GM12878 (cell line): ENCODE data around the gene NOL4L. TPM values are rescaled to one million over a fixed set of nuclear protein-coding genes. Genes with fewer than 3 reads are reported as not detected.

ENCODE experiments used
- ATAC-seq: fragments of 200-7000 bp; cut with Tn5 transposase; 3 replicates; pipeline ENCODE4 v1.9.1; 2020; ENCODE audit warnings: mild to moderate bottlenecking, moderate library complexity
- BruUV-seq: library from RNA; stranded (reverse); fragments of 400-500 nt; replicated peaks from 2 replicates; lab custom pipeline; 2021; lab: Mats Ljungman, UMichigan
- CTCF ChIA-PET: fragments of 300-600 bp; sonication (Branson Sonifier 250); formaldehyde crosslinking; extraction: SDS; loops from one replicate; lab custom pipeline; 2021; ENCODE audit warnings: inconsistent platforms; lab: Yijun Ruan, JAX
- POLR2A ChIA-PET: fragments of 350-600 bp; formaldehyde crosslinking; extraction: SDS; loops from one replicate; lab custom pipeline; 2021; ENCODE audit warnings: inconsistent platforms; lab: Charles Lee
- RAD21 ChIA-PET: fragments of 300-600 bp; sonication (Branson Sonifier 250); formaldehyde crosslinking; loops from one replicate; lab custom pipeline; 2023; ENCODE audit warnings: antibody characterized with exemption; ENCODE audit not compliant: unreplicated experiment; lab: Charles Lee
- SMC1A ChIA-PET: fragments of 300-600 bp; sonication (Branson Sonifier 250); formaldehyde crosslinking; loops from one replicate; lab custom pipeline; 2023; ENCODE audit not compliant: unreplicated experiment, uncharacterized antibody; lab: Charles Lee
- DNase-seq: peaks from one replicate; pipeline ENCODE4 v3.0.0-alpha.2; 2011; ENCODE audit warnings: low read depth, low spot score
- FAIRE-seq: peaks from 3 replicates; lab custom pipeline; 2011; peaks lifted over from hg19 to GRCh38; lab: Jason Lieb, UNC
- H2AFZ ChIP-seq: 2 replicates; pipeline ENCODE4 v1.6.0; 2011; ENCODE audit warnings: low read depth, low read length, control low read depth; ENCODE audit not compliant: control insufficient read depth
- H3K27ac ChIP-seq: 2 replicates; pipeline ENCODE4 v1.5.1; 2011; ENCODE audit warnings: control low read depth; ENCODE audit not compliant: control insufficient read depth, insufficient read depth
- H3K27me3 ChIP-seq, 2 experiments: replicated peaks in 1 of 2; 2 replicates each; pipeline versions ENCODE4 v1.6.0 to v1.6.1; 2011; ENCODE audit warnings: low read length in 1 of 2; ENCODE audit not compliant: control insufficient read depth in 2 of 2, insufficient read depth in 2 of 2
- H3K36me3 ChIP-seq, 2 experiments: 2 replicates each; pipeline ENCODE4 v1.5.1; 2011; ENCODE audit warnings: low read length in 1 of 2; ENCODE audit not compliant: control insufficient read depth in 2 of 2, insufficient read depth in 2 of 2
- H3K4me1 ChIP-seq: 2 replicates; pipeline ENCODE4 v1.6.1; 2011; ENCODE audit warnings: mild to moderate bottlenecking, low read length, moderate library complexity, mixed read lengths; ENCODE audit not compliant: control insufficient read depth, insufficient read depth
- H3K4me2 ChIP-seq: 2 replicates; pipeline ENCODE4 v1.6.0; 2011; ENCODE audit warnings: control low read depth; ENCODE audit not compliant: control insufficient read depth, insufficient read depth
- H3K4me3 ChIP-seq: fragments of 200-600 bp; sonication (generic); 2 replicates; pipeline ENCODE4 v1.5.1; 2016
- H3K79me2 ChIP-seq: 2 replicates; pipeline ENCODE4 v1.6.0; 2011; ENCODE audit warnings: low read length; ENCODE audit not compliant: control insufficient read depth, insufficient read depth
- H3K9ac ChIP-seq: 2 replicates; pipeline ENCODE4 v1.8.0; 2011; ENCODE audit warnings: low read length, control low read depth, mixed read lengths; ENCODE audit not compliant: control insufficient read depth, insufficient read depth
- H3K9me3 ChIP-seq: replicated peaks from 3 replicates; pipeline ENCODE4 v1.5.1; 2011; ENCODE audit warnings: mild to moderate bottlenecking, low read length; ENCODE audit not compliant: control insufficient read depth, insufficient read depth
- H4K20me1 ChIP-seq: 2 replicates; pipeline ENCODE4 v1.6.0; 2011; ENCODE audit not compliant: control insufficient read depth, insufficient read depth
- ASH2L ChIP-seq: fragments of 300-600, 200-600 bp; sonication (generic); IDR thresholded peaks from 2 replicates; pipeline ENCODE4 v1.6.1; 2017; ENCODE audit warnings: low read depth, mild to moderate bottlenecking, borderline replicate concordance
- CHD1 ChIP-seq: IDR thresholded peaks from 2 replicates; pipeline ENCODE4 v1.6.1; 2012; ENCODE audit warnings: low read depth, low read length, improper control_type of control experiment
- CHD2 ChIP-seq: IDR thresholded peaks from 2 replicates; pipeline ENCODE4 v1.6.1; 2011; ENCODE audit warnings: low read depth, low read length, improper control_type of control experiment, borderline replicate concordance
- GABPA ChIP-seq: IDR thresholded peaks from 2 replicates; pipeline ENCODE4 v1.6.1; 2014; ENCODE audit warnings: antibody characterized with exemption, low read depth, mild to moderate bottlenecking, inconsistent platforms
- NFYA ChIP-seq: IDR thresholded peaks from 2 replicates; pipeline ENCODE4 v1.6.1; 2011; ENCODE audit warnings: low read depth, mild to moderate bottlenecking, low read length, improper control_type of control experiment, borderline replicate concordance
- SP1 ChIP-seq: IDR thresholded peaks from one replicate; pipeline ENCODE4 v1.6.1; 2011; ENCODE audit warnings: low read depth, low read length
- ZNF24 ChIP-seq: fragments of 450-650 bp; IDR thresholded peaks from 2 replicates; pipeline ENCODE4 v1.6.1; 2017; ENCODE audit warnings: antibody characterized with exemption, mild to moderate bottlenecking
- WGBS: methylation state at CpG from one replicate; pipeline ENCODE4 v1.1.6; 2016; ENCODE audit warnings: low lambda C conversion rate; ENCODE audit not compliant: insufficient replicate concordance, insufficient coverage; ENCODE audit errors: missing lambda C conversion rate; 5-methylcytosine and 5-hydroxymethylcytosine counted together
- in situ Hi-C: fragments of 300-500 bp; cut with MboI; formaldehyde crosslinking; loops from 9 replicates; pipeline ENCODE4 v1.14.3; 2018; ENCODE audit warnings: mixed read lengths
- intact Hi-C: fragments of 100-400 bp; cut with micrococcal nuclease; formaldehyde crosslinking; loops from one replicate; pipeline ENCODE4 v1.14.2; 2022; ENCODE audit not compliant: unreplicated experiment
- polyA plus RNA-seq, 11 experiments: library from polyadenylated mRNA; depleted of rRNA in 4 of 11; unstranded in 6 of 11; stranded (reverse) in 5 of 11; fragments of >200 nt; fragmentation: Nextera tagmentation in 4 of 11; fragmentation: Illumina TruSeq in 1 of 11; extraction: Ambion mirVana in 4 of 11; extraction: Trizol in 1 of 11; gene quantifications; 1 replicate in 1 of 11; 2 replicates in 10 of 11; pipeline versions ENCODE4 v1.2.1 to v1.2.3, GENCODE V29; 2011 to 2016; ENCODE audit warnings: inconsistent platforms in 2 of 11, missing spikeins in 2 of 11, low read depth in 1 of 11
- total RNA-seq, 4 experiments: library from RNA; depleted of rRNA in 3 of 4; stranded (reverse); fragments of >200 nt in 3 of 4; fragmentation: Illumina TruSeq in 1 of 4; extraction: Trizol in 1 of 4; gene quantifications; 2 replicates each; pipeline versions ENCODE4 v1.2.1 to v1.2.3, GENCODE V29; 2013 to 2021
- TF ChIP-seq, protein P1 (sequence below): fragments of 450-650 bp; IDR thresholded peaks from 2 replicates; pipeline ENCODE4 v1.6.1; 2017; ENCODE audit warnings: low read depth, mild to moderate bottlenecking, moderate library complexity
- TF ChIP-seq, protein P2 (sequence below): fragments of 450-650 bp; conservative IDR thresholded peaks from 2 replicates; pipeline ENCODE4 v1.6.1; 2017; ENCODE audit warnings: mild to moderate bottlenecking, moderate library complexity

NOL4L gene
- total and polyA plus RNA-seq, 10 of the 15 experiments (the other 5 are each of a cell fraction or from before 2014, with no cell fraction given), result 2.3 to 24.0 (median 8.0) TPM

DNA sequence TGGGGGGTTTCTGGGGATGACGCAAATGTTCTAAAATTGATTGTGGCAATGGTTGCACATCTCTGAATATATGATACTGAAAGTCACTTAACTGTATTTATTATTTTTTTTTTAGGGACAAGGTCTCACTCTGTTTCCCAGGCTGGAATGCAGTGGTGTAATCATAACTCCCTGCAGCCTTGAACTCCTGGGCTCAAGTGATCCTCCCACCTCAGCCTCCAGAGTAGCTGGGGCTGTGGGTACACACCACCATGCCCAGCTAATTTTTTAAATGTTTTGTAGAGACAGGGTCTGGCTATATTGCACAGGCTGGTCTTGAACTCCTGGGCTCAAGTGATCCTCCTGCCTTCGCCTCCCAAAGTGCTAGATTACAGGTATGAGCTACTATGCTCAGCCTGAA lies 33.4 kb downstream of the NOL4L start:
- H4K20me1 ChIP-seq, result no peaks in the 10 kb centered on the region
- no peaks in the 10 kb centered on the region; the same call in 1 of the 2 replicates for H3K79me2 ChIP-seq
- in situ Hi-C loops (no loop called here), intact Hi-C loops (no loop called here)
- peaks cover 5% of the 10 kb centered on the region for H3K4me1 ChIP-seq
- no peak for TF ChIP-seq ASH2L
- TF ChIP-seq NFYA, result no peak
- no peak for TF ChIP-seq CHD1
- TF ChIP-seq CHD2, result no peak
- no peak for TF ChIP-seq SP1
- TF ChIP-seq ZNF24, result no peak
- no peak for TF ChIP-seq GABPA
- TF ChIP-seq, protein P1, sequence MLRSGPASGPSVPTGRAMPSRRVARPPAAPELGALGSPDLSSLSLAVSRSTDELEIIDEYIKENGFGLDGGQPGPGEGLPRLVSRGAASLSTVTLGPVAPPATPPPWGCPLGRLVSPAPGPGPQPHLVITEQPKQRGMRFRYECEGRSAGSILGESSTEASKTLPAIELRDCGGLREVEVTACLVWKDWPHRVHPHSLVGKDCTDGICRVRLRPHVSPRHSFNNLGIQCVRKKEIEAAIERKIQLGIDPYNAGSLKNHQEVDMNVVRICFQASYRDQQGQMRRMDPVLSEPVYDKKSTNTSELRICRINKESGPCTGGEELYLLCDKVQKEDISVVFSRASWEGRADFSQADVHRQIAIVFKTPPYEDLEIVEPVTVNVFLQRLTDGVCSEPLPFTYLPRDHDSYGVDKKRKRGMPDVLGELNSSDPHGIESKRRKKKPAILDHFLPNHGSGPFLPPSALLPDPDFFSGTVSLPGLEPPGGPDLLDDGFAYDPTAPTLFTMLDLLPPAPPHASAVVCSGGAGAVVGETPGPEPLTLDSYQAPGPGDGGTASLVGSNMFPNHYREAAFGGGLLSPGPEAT, result no peak
- TF ChIP-seq, protein P2, sequence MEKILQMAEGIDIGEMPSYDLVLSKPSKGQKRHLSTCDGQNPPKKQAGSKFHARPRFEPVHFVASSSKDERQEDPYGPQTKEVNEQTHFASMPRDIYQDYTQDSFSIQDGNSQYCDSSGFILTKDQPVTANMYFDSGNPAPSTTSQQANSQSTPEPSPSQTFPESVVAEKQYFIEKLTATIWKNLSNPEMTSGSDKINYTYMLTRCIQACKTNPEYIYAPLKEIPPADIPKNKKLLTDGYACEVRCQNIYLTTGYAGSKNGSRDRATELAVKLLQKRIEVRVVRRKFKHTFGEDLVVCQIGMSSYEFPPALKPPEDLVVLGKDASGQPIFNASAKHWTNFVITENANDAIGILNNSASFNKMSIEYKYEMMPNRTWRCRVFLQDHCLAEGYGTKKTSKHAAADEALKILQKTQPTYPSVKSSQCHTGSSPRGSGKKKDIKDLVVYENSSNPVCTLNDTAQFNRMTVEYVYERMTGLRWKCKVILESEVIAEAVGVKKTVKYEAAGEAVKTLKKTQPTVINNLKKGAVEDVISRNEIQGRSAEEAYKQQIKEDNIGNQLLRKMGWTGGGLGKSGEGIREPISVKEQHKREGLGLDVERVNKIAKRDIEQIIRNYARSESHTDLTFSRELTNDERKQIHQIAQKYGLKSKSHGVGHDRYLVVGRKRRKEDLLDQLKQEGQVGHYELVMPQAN, result no peak
- H3K4me2 ChIP-seq, result no peak overlapping the region
- no peaks in the 10 kb centered on the region for H3K9me3 ChIP-seq
- SMC1A ChIA-PET, result no interaction called here
- H3K9ac ChIP-seq, result no peak overlapping the region
- RAD21 ChIA-PET, result no interaction called here
- H3K27ac ChIP-seq, result no peak overlapping the region
- H3K27me3 ChIP-seq, result no peaks in the 10 kb centered on the region
- H3K4me3 ChIP-seq, result no peak overlapping the region
- ATAC-seq (no peak), FAIRE-seq (no peak), DNase-seq (no peak)
- H2AFZ ChIP-seq, result no peak overlapping the region
- H3K36me3 ChIP-seq, result no peaks in the 10 kb centered on the region
- 60% methylated on average over 2 of the region's 2 CpGs for WGBS
- no TSS peak for BruUV-seq
- POLR2A ChIA-PET, result no interaction called here
- CTCF ChIA-PET, result interaction anchor here (1.1 kb wide), 1 partner anchor 99 kb away, joined by 3 read pairs; no protein-coding TSS in a partner anchor
